HG03103 (cell line): ENCODE data around the gene FIZ1.
"Not testable (repeated sequence)": the region's sequence is repeated elsewhere in the genome, so short reads cannot be mapped to it uniquely, and the experiment has no call there.

Experiments used
- ATAC-seq: cut with Tn5 transposase; IDR thresholded peaks from one replicate; pipeline ENCODE4 v1.9.1; 2021; ENCODE audit warnings: low read depth; ENCODE audit not compliant: unreplicated experiment

Gene FIZ1

GRCh38 chr19:55578761-55579747, 20.3 kb downstream of the FIZ1 start:
- ATAC-seq: no peak

DNA sequence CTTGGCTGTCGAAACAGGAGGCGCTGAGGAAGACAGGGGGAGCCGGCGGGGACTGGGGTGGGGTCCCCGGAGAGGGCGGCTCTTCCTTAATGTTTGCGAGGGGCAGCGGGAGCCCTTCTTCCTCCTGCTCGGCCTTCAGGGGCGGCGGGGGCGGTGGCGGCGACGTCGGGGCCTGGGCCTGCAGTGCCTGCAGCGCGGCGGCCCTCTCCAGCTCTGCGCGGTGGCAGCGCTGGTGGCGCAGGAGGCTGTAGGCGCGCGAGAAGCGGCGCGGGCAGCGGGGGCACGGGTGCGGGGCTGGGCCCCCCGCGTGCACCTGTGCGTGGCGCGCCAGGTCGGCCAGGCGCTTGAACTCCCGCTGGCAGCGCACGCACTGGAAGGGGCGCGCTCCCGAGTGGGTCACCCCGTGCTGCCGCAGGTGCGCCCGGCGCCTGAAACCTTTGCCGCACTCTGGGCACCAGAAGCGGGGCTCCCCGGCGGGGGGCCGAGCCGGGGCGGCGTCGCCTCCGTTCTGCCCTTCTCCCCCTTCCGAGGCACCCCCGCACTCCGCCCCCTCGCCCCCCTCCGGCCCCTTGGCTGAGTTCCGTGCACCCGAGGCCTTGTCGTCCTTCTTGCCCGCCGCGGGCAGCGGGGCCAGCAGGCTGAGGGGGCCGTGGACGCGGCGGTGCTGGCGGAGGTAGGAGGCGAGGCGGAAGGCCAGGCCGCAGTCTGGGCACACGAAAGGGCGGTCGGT, 21.1 kb downstream of the FIZ1 start:
- no peak for ATAC-seq

- no peak for ATAC-seq
These were observed 22.6 kb downstream of the FIZ1 start for GRCh38 chr19:55576746-55577145.

DNA sequence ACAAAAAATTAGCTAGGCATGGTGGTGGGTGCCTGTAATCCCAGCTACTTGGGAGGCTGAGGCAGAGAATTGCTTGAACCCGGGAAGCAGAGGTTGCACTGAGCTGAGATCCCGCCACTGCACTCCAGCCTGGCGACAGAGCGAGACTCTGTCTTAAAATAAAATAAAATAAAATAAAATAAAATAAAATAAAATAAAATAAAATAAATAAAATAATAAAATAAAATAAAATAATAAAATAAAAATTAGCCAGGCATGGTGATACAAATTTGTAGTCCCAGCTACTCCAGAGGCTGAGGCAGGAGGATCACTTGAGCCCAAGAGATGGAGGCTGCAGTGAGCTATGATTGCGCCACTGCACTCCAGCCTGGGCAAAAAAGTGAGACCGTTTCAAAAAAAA, 25.4 kb downstream of the FIZ1 start:
- not testable (repeated sequence) for ATAC-seq

DNA sequence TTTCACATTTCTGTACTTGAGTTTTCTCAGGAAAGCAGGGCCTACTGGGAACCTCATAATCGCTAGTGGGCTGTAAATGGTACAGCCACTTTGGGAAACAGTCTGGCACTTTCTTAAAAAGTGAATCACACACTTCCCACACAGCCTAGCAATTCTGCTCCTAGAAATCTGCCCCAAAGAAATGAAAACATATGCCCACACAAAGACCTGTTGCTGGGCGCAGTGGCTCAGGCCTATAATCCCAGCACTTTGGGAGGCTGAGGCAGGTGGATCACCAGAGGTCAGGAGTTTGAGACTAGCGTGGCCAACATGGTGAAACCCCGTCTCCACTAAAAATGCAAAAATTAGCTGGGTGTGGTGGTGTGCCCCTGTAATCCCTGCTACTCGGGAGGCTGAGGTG, 29.8 kb downstream of the FIZ1 start:
- ATAC-seq: not testable (repeated sequence)

DNA sequence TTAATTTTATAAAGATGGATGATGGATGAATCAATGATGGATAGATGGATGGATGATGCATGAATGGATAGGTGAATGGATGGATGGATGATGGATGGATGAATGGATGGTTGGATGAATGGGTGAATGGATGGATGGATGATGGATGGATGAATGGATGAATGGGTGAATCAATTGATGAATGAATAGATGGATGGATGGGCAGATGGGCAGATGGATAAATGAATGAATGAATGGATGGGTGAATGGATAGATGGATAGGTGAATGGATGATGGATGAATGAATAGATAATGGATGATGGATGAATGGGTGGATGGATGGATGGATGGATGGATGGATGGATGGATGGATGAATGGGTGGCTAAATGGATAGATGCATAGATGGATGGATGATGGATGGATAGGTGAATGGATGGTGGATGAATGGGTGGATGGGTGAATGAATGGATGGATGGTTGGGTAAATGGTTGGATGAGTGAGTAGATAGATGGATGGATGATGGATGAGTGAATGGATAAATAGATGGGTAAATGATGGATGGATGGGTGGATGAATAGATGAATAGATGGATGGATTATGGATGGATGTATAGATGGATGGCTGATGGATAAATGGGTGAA, 31.5 kb downstream of the FIZ1 start:
- ATAC-seq: no peak

DNA sequence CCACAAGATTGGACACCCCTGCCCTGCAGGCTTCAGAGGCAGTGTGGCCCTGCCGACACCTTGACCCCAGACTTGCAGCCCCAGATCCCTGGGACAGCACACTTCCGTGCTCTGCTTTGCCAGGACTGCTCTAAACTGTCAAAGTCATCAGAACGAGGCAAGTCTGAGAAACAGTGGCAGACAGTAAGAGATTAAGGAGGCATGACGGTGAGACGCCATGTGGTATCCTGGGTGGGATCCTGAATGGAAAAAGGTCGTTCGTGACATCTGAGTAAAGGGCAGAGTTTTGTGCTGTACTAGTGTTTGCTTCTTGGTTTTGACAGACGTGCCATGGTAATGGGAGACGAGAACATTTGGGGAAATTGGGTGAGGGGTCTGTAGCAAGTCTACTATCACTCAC, 32.5 kb downstream of the FIZ1 start:
- no peak for ATAC-seq

DNA sequence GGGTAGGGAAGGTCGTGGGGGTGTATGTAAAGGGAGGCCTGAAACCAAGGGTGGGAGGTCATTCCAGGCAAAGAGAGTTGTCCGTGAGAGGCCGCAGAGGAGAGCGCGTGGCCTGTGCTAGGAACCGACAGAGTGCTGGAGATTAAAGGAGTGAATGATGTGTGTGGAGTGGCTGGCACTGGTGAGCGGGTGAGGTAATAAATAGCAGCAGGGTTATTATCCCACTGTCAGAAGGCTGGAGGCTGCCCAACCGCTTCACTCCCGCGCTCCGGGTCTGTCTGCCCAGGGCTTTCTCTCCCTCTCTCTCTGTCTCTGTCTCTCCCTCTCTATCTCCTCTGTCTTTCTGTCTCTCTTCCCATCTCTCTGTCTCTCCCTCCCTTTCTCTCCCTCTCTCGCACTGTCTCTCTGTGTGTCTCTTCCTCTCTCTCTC, 36.0 kb downstream of the FIZ1 start:
- ATAC-seq: no peak

GRCh38 chr19:55559684-55560083, 39.6 kb downstream of the FIZ1 start:
- no peak for ATAC-seq

DNA sequence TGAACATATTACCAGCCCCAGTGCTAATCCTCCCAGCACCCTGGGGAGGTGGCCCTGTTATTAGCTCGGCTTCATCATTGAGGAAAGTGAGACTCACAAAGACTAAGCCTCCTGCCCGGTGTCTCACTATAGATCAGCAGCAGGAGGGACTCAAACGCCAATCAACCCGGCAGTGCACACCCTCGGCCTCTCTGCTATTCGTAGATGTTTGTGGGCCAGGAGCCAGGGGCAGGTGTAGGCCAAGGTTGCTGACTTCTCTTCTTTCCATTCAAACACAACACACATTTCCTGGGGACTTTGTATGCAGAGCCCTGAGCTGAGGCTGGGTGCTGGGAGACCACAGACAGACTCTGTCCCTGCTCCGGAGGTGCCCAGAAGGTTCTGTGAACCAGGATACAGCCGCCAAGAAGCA, 44.6 kb downstream of the FIZ1 start:
- no peak for ATAC-seq

DNA sequence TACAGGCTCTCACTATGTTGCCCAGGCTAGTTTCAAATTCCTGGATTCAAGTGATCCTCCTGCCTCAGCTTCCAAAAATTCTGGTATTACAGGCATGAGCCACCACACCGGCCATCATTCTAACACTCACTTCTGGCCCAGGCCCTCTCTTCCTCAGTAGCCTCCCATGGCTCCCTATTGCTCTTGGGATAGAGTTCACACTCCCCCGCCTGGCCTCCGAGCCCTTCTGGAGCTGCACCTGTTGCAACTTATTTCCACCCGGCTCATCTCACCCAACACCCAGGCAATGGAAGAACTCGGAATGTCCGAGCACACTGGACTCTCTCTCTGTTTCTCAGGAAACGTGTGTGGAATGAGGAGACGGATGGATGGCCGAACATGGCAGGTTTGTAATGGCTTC, 45.0 kb downstream of the FIZ1 start:
- ATAC-seq: no peak

GRCh38 chr19:55553217-55554182, 45.8 kb downstream of the FIZ1 start:
- ATAC-seq: no peak

DNA sequence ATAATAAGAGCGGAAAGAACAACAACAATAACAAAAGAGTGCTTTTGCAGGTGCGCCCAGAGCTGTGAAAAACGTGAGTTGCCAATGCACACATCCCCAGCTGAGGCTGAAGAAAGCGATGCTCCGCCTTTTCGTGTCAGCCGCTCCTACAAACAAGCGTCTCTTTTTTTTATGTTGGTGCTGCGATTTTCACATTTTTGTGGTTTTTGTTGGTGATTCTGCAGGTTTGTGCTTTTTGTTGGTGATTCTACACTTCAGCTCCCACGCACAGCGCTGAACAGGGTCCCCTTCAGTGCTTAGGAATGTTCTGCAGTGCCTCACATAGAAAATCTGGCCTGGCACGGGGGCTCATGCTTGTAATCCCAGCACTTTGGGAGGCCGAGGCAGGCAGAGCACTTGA, 46.7 kb downstream of the FIZ1 start:
- ATAC-seq: no peak

- ATAC-seq: no peak
These were observed 47.1 kb downstream of the FIZ1 start for GRCh38 chr19:55552206-55552605.

DNA sequence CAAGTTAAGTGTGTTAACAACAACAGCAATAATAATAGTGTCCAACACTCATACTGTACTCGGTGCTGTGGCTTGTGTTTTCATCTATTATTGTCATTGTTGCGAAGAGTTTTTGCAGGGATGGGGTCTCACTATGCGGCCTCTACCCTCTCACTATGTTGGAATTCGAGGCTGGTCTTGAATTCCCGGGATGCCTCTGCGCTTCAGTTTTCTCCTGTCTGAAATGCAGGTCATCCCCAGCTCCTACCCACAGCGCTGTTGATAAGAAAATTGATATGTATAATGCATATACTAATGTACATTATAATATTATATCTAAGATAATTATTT, 49.0 kb downstream of the FIZ1 start:
- ATAC-seq: no peak

- ATAC-seq: no peak
These were observed 49.6 kb downstream of the FIZ1 start for GRCh38 chr19:55549500-55550320.

- ATAC-seq: no peak
These were observed 52.3 kb downstream of the FIZ1 start for GRCh38 chr19:55546822-55547614.

DNA sequence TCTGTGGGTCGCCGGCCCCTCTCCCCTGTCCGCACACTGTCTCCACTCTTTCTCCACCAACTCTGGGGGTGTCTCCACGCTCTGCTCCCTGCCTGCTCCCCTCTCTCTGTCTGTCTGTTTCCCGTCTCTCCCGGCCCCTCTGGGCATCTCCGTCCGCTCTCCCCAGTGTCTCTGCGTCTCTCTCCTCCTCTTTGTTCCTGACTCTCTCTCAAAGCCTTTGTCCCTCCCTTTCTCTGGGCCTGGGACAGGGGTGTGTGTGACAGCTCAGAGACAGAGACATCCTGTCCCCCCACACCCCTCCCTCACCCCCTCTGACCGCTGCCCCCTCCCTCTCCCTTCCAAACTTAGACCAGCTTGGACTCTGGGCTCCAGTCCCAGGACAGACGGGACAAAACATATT, 53.3 kb downstream of the FIZ1 start:
- no peak for ATAC-seq

- ATAC-seq: no peak
These were observed 53.9 kb downstream of the FIZ1 start, which contains the start of gene SBK3 for GRCh38 chr19:55545443-55545842. Gene SBK3, minus strand, starts transcription at chr19:55545543. Its CDS starts 0 bp downstream, at chr19:55545543.
